BE2C (cell line): Measurements from ENCODE around the gene ADCK1.
A peak's percentile ranks its signal among the peaks of the same experiment; 100 is the strongest.

ENCODE experiments used
- DNase-seq: peaks from one replicate; pipeline ENCODE4 v3.0.0-alpha.2; 2020
- H3K27me3 ChIP-seq: fragments of 250-450 bp; sonication (Bioruptor Pico); 2 replicates; pipeline ENCODE4 v1.5.1; 2020; ENCODE audit warnings: mild to moderate bottlenecking
- H3K36me3 ChIP-seq: fragments of 250-450 bp; sonication (Bioruptor Pico); 2 replicates; pipeline ENCODE4 v1.5.1; 2020; ENCODE audit warnings: mild to moderate bottlenecking
- H3K4me1 ChIP-seq: fragments of 250-450 bp; sonication (Bioruptor Pico); 2 replicates; pipeline ENCODE4 v1.5.1; 2020
- H3K4me3 ChIP-seq: 2 replicates; pipeline ENCODE4 v1.5.1; 2011; ENCODE audit warnings: low read depth, low read length
- H3K9me3 ChIP-seq: fragments of 250-450 bp; sonication (Bioruptor Pico); 2 replicates; pipeline ENCODE4 v1.5.1; 2020
- CTCF ChIP-seq: IDR thresholded peaks from 2 replicates; pipeline ENCODE4 v1.5.1; 2012; ENCODE audit warnings: mild to moderate bottlenecking, low read depth, low read length

Gene ADCK1

DNA sequence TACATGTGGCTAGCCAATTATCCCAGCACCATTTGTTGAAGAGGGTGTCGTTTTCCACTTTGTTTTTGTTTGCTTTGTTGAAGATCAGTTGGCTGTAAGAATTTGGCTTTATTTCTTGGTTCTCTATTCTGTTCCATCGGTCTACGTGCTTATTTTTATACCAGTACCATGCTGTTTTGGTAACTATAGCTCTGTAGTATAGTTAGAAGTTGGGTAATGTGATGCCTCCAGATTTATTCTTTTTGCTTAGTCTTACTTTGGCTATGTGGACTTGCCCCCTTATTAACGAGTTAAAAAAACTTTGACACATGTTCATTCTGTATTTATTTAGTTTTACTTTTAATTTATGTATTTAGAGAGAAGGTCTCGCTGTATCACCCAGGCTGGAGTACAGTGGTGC, 120.4 kb downstream of the ADCK1 start:
- TF ChIP-seq CTCF, result no peak
- H3K4me3 ChIP-seq, result no peak overlapping the region
- no peaks in the 10 kb centered on the region for H3K27me3 ChIP-seq
- H3K36me3 ChIP-seq, result no peaks in the 10 kb centered on the region
- DNase-seq, result no peak
- H3K9me3 ChIP-seq, result no peaks in the 10 kb centered on the region
- peaks cover 37% of the 10 kb centered on the region for H3K4me1 ChIP-seq

DNA sequence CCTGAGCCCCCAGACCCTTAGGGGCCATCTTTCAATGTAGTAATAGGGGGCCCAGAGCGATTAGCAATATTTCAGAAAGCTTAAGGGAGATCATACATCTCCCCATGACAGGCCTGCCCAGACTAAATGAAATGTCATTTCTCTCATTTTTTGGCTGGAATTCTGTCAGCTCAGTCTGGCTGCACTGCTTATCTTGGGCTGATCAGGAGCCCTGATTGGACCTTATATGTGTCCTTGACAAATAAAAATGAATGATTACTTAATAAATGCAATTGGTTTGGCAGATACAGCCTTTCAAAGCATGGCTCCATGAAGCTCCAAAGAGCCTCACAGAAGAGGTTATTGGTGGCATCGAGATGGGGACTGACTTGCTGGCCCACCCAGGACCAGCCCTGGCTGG, 121.9 kb downstream of the ADCK1 start:
- peaks cover 48% of the 10 kb centered on the region for H3K4me1 ChIP-seq

GRCh38 chr14:77923131-77923936, 123.4 kb downstream of the ADCK1 start:
- Histone ChIP-seq H3K4me3 (no peak overlapping the region), H3K36me3 (no peaks in the 10 kb centered on the region), H3K9me3 (no peaks in the 10 kb centered on the region), H3K4me1 (peaks cover 51% of the 10 kb centered on the region), H3K27me3 (no peaks in the 10 kb centered on the region)
- peak; percentile 84 for DNase-seq
- no peak for TF ChIP-seq CTCF

More for the DNA sequence above, 121.9 kb downstream of the ADCK1 start:
- H3K27me3 ChIP-seq, result no peaks in the 10 kb centered on the region
- H3K4me3 ChIP-seq, result no peak overlapping the region
- H3K36me3 ChIP-seq, result no peaks in the 10 kb centered on the region
- DNase-seq, result no peak
- H3K9me3 ChIP-seq, result no peaks in the 10 kb centered on the region
- TF ChIP-seq CTCF, result no peak

GRCh38 chr14:77924141-77924948, 124.4 kb downstream of the ADCK1 start:
- TF ChIP-seq CTCF, result no peak

DNA sequence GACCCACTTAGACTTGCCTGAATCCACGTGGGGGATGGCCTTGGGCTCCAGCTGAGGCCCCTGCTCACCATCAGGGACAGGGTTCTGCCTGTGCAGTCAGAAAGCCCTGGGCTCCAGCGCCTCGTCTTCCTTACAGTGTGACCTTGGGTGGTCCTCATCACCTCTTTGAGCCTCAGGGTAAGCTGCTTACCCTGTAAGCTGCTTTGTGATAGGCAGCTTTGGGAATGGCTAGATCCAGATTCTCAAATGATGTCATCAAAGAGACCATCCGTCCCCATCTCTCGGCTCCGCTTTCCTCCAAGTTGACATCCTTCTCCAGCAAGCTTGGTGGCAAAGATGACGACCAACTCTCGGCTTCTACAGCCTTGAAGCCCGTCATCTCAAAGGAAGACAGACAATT, 127.0 kb downstream of the ADCK1 start:
- no peak for DNase-seq
- TF ChIP-seq CTCF, result no peak
- H3K27me3 ChIP-seq, result no peaks in the 10 kb centered on the region
- no peaks in the 10 kb centered on the region for H3K9me3 ChIP-seq
- no peaks in the 10 kb centered on the region for H3K36me3 ChIP-seq
- H3K4me1 ChIP-seq, result peaks cover 55% of the 10 kb centered on the region
- H3K4me3 ChIP-seq, result no peak overlapping the region

More at GRCh38 chr14:77924141-77924948, 124.4 kb downstream of the ADCK1 start:
- peak; percentile 12 for DNase-seq
- Histone ChIP-seq H3K36me3 (no peaks in the 10 kb centered on the region), H3K27me3 (no peaks in the 10 kb centered on the region), H3K9me3 (no peaks in the 10 kb centered on the region), H3K4me3 (no peak overlapping the region), H3K4me1 (peaks cover 51% of the 10 kb centered on the region)
